ENCODE measurements around the gene RXRA. TPM values are rescaled to one million over a fixed set of nuclear protein-coding genes. Genes with fewer than 3 reads are reported as not detected.

RXRA gene
- total and polyA plus RNA-seq, 9 donors, result 12.4 to 82.2 (median 70.6) TPM

DNA sequence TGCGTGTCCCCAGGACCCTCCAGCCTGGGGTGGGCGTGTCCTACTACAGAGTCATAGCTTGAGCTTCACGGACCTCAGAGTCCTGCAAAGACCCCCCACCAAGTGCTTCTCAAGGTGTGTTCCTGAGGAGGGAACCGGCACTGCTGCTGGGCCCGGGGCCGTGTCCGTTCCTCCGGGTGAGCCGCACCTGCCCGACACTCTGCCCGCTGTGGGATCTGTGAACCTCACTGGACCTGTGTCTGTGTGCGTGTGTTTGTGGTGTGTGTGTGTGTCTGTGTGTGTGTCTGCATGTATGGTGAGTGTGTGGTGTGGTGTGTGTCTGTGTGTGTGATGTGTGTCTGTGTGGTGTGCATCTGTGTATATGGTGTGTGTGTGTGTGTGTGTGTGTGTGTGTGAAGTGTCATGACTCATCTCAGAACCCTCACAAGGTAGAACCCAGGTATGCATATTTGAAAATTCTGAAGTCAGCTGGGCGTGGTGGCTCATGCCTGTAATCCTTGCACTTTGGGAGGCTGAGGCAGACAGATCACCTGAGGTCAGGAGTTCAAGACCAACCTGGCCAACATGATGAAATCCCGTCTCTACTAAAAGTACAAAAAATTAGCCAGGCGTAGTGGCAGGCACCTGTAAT, 40.9 kb upstream of the RXRA start:
- intact Hi-C loops (cut with DNase I), result no loop called here
- TF ChIP-seq EP300 (IDR thresholded peaks at IDR 0.05) (no peak), POLR2A (IDR thresholded peaks at IDR 0.05) (no peak)
- TF ChIP-seq, protein P1, sequence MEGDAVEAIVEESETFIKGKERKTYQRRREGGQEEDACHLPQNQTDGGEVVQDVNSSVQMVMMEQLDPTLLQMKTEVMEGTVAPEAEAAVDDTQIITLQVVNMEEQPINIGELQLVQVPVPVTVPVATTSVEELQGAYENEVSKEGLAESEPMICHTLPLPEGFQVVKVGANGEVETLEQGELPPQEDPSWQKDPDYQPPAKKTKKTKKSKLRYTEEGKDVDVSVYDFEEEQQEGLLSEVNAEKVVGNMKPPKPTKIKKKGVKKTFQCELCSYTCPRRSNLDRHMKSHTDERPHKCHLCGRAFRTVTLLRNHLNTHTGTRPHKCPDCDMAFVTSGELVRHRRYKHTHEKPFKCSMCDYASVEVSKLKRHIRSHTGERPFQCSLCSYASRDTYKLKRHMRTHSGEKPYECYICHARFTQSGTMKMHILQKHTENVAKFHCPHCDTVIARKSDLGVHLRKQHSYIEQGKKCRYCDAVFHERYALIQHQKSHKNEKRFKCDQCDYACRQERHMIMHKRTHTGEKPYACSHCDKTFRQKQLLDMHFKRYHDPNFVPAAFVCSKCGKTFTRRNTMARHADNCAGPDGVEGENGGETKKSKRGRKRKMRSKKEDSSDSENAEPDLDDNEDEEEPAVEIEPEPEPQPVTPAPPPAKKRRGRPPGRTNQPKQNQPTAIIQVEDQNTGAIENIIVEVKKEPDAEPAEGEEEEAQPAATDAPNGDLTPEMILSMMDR (IDR thresholded peaks at IDR 0.05), result no peak
- WGBS, 3 donors, result 88 to 91% (median 89%) methylated on average over 15 of the region's 15 CpGs
- no peak overlapping the region for H3K27ac ChIP-seq
- no peak overlapping the region for H3K4me3 ChIP-seq
- no peaks in the 10 kb centered on the region for H3K27me3 ChIP-seq
- DNase-seq, result no peak
- no peaks in the 10 kb centered on the region for H3K9me3 ChIP-seq
- no peaks in the 10 kb centered on the region for H3K36me3 ChIP-seq
- no peaks in the 10 kb centered on the region for H3K4me1 ChIP-seq (ENCODE audit: insufficient read depth)

DNA sequence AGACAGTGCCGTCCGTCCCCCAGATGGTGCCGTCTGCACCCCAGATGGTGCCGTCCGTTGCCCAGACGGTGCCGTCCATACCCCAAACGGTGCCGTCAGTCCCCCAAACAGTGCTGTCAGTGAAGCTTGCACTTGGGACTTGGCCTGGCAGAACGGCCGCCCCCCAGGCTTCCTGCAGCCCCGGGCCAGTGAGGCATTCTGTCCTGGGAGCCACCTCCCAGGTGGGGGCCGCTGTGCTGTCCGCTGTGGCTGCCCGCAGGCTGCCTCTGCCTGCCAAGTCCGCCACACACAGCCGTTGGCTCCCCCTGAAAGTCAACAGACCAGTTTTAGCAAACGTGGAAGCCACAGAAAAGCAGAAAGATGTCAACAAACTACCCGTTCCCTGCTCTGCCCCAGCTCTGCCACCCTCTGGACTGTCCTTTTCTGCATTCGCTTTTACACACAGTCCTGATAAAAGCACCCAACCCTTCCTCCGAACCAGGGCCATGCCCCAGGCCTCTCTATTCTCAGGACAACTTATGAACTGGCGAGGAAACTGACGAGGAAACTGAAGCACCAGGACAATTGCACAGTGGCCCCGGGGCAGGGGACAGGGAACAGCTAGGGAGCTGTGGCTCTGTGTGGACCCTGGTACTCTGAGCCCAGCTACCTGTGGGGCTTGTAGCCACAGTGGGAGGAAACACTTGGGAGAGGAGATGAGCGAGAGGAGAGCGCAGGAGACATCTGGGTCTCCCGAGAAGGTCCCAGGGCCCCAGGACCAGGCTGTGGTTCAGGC, 39.6 kb upstream of the RXRA start:
- 77 to 82% (median 80%) methylated on average over 27 of the region's 27 CpGs for WGBS, 3 donors
- H3K36me3 ChIP-seq, result no peaks in the 10 kb centered on the region
- no peaks in the 10 kb centered on the region for H3K4me1 ChIP-seq (ENCODE audit: insufficient read depth)
- no peaks in the 10 kb centered on the region for H3K9me3 ChIP-seq
- H3K27ac ChIP-seq, result no peak overlapping the region
- H3K4me3 ChIP-seq, result no peak overlapping the region
- TF ChIP-seq, protein P1 (IDR thresholded peaks at IDR 0.05), result no peak
- no peak for TF ChIP-seq POLR2A (IDR thresholded peaks at IDR 0.05)
- no peaks in the 10 kb centered on the region for H3K27me3 ChIP-seq
- intact Hi-C loops (cut with DNase I), result no loop called here
- no peak for DNase-seq

DNA sequence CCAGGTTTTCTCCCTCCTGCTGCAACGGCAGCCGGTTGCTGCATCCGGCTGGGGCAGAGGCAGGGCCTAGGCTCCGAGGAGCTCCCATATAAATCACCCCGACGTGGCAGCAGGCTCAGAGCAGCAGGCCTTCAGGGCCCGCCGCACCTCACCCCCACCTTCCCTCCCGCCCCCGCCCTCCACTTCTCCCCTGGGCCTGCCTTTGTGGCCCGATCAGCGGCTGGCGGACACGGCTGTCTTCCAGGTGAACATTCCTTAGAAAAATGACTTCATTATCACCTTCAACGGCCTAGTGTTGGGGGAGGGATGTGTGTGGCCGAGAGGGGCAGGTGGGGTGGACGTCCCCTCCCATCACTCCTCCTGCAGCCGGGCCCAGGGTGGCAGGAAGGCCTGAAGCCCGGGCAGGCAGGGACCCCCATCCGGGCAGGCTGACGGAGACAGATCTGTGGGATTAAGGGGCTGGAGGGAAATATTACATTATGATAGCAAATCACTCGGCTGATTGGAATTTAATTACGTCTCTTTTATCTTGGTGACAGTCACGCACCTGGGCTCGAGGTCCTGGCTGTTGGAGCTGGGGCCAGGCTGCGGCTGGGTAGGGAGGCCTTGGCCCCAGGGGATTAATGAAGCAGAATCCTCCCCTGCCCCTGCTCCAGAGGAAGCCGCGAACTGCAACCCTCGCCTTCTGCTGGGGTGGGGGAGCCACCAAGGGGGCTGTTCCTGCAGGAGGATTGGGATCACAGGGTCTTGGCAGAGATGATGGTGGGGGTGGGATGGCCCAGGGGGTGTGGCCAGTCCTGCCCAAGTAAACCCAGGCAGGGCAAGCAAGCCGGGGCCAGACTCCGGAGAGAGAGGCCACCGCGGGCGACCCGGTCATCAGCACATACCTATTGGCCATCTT, 38.4 kb upstream of the RXRA start:
- H3K27ac ChIP-seq, result no peak overlapping the region
- WGBS, 3 donors, result 75 to 78% (median 77%) methylated on average over 35 of the region's 35 CpGs
- H3K4me3 ChIP-seq, result no peak overlapping the region
- H3K4me1 ChIP-seq (ENCODE audit: insufficient read depth), result no peaks in the 10 kb centered on the region
- no peaks in the 10 kb centered on the region for H3K9me3 ChIP-seq
- H3K27me3 ChIP-seq, result no peaks in the 10 kb centered on the region
- intact Hi-C loops (cut with DNase I), result no loop called here
- no peak for TF ChIP-seq EP300 (IDR thresholded peaks at IDR 0.05)
- TF ChIP-seq, protein P1 (IDR thresholded peaks at IDR 0.05), result no peak
- TF ChIP-seq POLR2A (IDR thresholded peaks at IDR 0.05), result no peak
- DNase-seq, result peak in 1 of 5 donors; percentile 12
- H3K36me3 ChIP-seq, result no peaks in the 10 kb centered on the region

DNA sequence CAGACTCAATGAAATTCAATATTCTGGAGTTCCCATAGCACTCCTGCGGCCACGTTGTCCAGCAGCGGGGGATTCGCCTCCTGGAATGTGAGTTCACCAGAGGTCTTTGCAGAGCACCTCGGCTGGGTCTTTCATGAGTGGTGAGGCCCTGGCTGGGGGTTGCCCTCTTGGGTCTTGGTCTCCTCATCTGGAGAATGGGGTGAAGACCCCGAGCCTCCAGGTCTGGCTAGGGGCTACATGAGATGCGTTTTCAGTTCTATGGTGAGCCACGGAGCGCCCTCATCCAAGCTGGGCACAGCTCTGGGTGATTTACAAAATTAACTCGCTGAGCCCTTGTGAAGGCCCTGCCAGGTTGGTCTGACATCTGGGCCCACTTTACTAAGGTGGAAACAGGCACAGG, 37.5 kb upstream of the RXRA start:
- Histone ChIP-seq H3K4me3 (no peak overlapping the region), H3K9me3 (no peaks in the 10 kb centered on the region), H3K27ac (no peak overlapping the region), H3K36me3 (no peaks in the 10 kb centered on the region), H3K4me1 (ENCODE audit: insufficient read depth) (peaks cover 2% of the 10 kb centered on the region), H3K27me3 (no peaks in the 10 kb centered on the region)
- TF ChIP-seq EP300 (IDR thresholded peaks at IDR 0.05) (no peak), POLR2A (IDR thresholded peaks at IDR 0.05) (no peak)
- TF ChIP-seq, protein P1 (IDR thresholded peaks at IDR 0.05), result no peak
- WGBS, 3 donors, result 83 to 89% (median 88%) methylated on average over 10 of the region's 10 CpGs
- peak in 1 of 5 donors; percentile 9 for DNase-seq
- intact Hi-C loops (cut with DNase I), result no loop called here
